Smooth muscle cell (in vitro differentiated cells): ENCODE measurements around the gene BCAR3. TPM values are rescaled to one million over a fixed set of nuclear protein-coding genes. Genes with fewer than 3 reads are reported as not detected.

Experiments
- DNase-seq: peaks from one replicate; lab custom pipeline; 2025; ENCODE audit not compliant: unreplicated experiment; lab: John Stamatoyannopoulos, UW
- H2AFZ ChIP-seq: fragments of 200-600 bp; sonication (generic); 2 replicates; pipeline ENCODE4 v1.6.0; 2016; ENCODE audit warnings: antibody characterized with exemption, low read depth, mild to moderate bottlenecking
- H3F3A ChIP-seq: fragments of 200-600 bp; sonication (generic); 2 replicates; pipeline ENCODE4 v1.6.0; 2017; ENCODE audit warnings: antibody characterized with exemption, low read depth
- H3K27ac ChIP-seq: fragments of 200-600 bp; sonication (generic); 2 replicates; pipeline ENCODE4 v1.5.1; 2016; ENCODE audit warnings: low read depth, mild to moderate bottlenecking
- H3K27me3 ChIP-seq: fragments of 200-600 bp; sonication (generic); 2 replicates; pipeline ENCODE4 v1.6.1; 2016; ENCODE audit warnings: low read depth, mild to moderate bottlenecking
- H3K36me3 ChIP-seq: fragments of 200-600 bp; sonication (generic); 2 replicates; pipeline ENCODE4 v1.5.1; 2016; ENCODE audit warnings: low read depth
- H3K4me1 ChIP-seq: fragments of 200-600 bp; sonication (generic); 2 replicates; pipeline ENCODE4 v1.5.1; 2016; ENCODE audit warnings: low read depth
- H3K4me2 ChIP-seq: fragments of 200-600 bp; sonication (generic); 2 replicates; pipeline ENCODE4 v1.6.0; 2016; ENCODE audit warnings: mild to moderate bottlenecking
- H3K4me3 ChIP-seq: fragments of 200-600 bp; sonication (generic); 2 replicates; pipeline ENCODE4 v1.5.1; 2016; ENCODE audit warnings: mild to moderate bottlenecking
- H3K79me2 ChIP-seq: fragments of 200-600 bp; sonication (generic); 2 replicates; pipeline ENCODE4 v1.6.0; 2016; ENCODE audit warnings: low read depth, mild to moderate bottlenecking
- H3K9ac ChIP-seq: fragments of 200-600 bp; sonication (generic); 2 replicates; pipeline ENCODE4 v1.6.0; 2016; ENCODE audit warnings: low read depth
- H3K9me3 ChIP-seq: fragments of 200-600 bp; sonication (generic); replicated peaks from 2 replicates; pipeline ENCODE4 v1.5.1; 2016; ENCODE audit warnings: low read depth
- H4K20me1 ChIP-seq: fragments of 200-600 bp; sonication (generic); 2 replicates; pipeline ENCODE4 v1.6.0; 2016; ENCODE audit warnings: low read depth
- CTCF ChIP-seq: fragments of 200-600 bp; sonication (generic); IDR thresholded peaks from 2 replicates; pipeline ENCODE4 v1.5.1; 2017; ENCODE audit warnings: borderline replicate concordance, mild to moderate bottlenecking, antibody characterized with exemption; ENCODE audit not compliant: insufficient read depth, poor library complexity, severe bottlenecking
- WGBS: methylation state at CpG from one replicate; pipeline ENCODE4 v1.1.7; 2016; ENCODE audit warnings: low lambda C conversion rate; 5-methylcytosine and 5-hydroxymethylcytosine counted together
- polyA plus RNA-seq: library from polyadenylated mRNA; unstranded; fragments of >200 nt; fragmentation: Nextera tagmentation; extraction: Ambion mirVana; gene quantifications from 2 replicates; pipeline ENCODE4 v1.2.1, GENCODE V29; 2016
- total RNA-seq: library from RNA; depleted of rRNA; stranded (reverse); fragments of >200 nt; gene quantifications from 2 replicates; pipeline ENCODE4 v1.2.3, GENCODE V29; 2014

Gene BCAR3
- total and polyA plus RNA-seq, 2 experiments from 2014 or later, result 21.4 to 24.9 TPM

- peaks cover 25% of the 10 kb centered on the region for H3K4me1 ChIP-seq
- no peaks in the 10 kb centered on the region for H3K27me3 ChIP-seq
- DNase-seq, result no peak
- H3K36me3 ChIP-seq, result peaks cover 6% of the 10 kb centered on the region
- H3F3A ChIP-seq, result no peaks in the 10 kb centered on the region
- 84% methylated on average over 5 of the region's 5 CpGs for WGBS
- no peak overlapping the region for H3K4me2 ChIP-seq
- peaks cover 62% of the 10 kb centered on the region for H4K20me1 ChIP-seq
- H3K27ac ChIP-seq, result no peak overlapping the region
- H2AFZ ChIP-seq, result no peak overlapping the region
- TF ChIP-seq CTCF, result no peak
- H3K4me3 ChIP-seq, result no peak overlapping the region
- peaks cover 76% of the 10 kb centered on the region for H3K79me2 ChIP-seq
- H3K9me3 ChIP-seq, result no peaks in the 10 kb centered on the region
- no peak overlapping the region for H3K9ac ChIP-seq
Measured at GRCh38 chr1:93638307-93638847, 43.3 kb downstream of the BCAR3 start.

- Histone ChIP-seq H3K79me2 (peaks cover 78% of the 10 kb centered on the region), H3K9ac (no peak overlapping the region), H2AFZ (no peak overlapping the region), H3K36me3 (peaks cover 6% of the 10 kb centered on the region), H3K9me3 (no peaks in the 10 kb centered on the region), H3K27ac (no peak overlapping the region), H3K4me3 (no peak overlapping the region), H3K27me3 (no peaks in the 10 kb centered on the region), H3K4me1 (peaks cover 25% of the 10 kb centered on the region), H3F3A (no peaks in the 10 kb centered on the region), H3K4me2 (no peak overlapping the region), H4K20me1 (peaks cover 61% of the 10 kb centered on the region)
- TF ChIP-seq CTCF, result no peak
- DNase-seq, result no peak
- WGBS, result 99% methylated on average over 3 of the region's 3 CpGs
Measured at GRCh38 chr1:93636712-93637111, 44.9 kb downstream of the BCAR3 start.

GRCh38 chr1:93635614-93636543, 45.8 kb downstream of the BCAR3 start:
- Histone ChIP-seq H3K9me3 (no peaks in the 10 kb centered on the region), H2AFZ (no peak overlapping the region), H3K4me2 (no peak overlapping the region), H4K20me1 (peaks cover 58% of the 10 kb centered on the region), H3K27me3 (no peaks in the 10 kb centered on the region), H3K36me3 (peaks cover 6% of the 10 kb centered on the region), H3F3A (no peaks in the 10 kb centered on the region), H3K27ac (no peak overlapping the region), H3K9ac (no peak overlapping the region), H3K4me1 (peaks cover 25% of the 10 kb centered on the region), H3K4me3 (no peak overlapping the region), H3K79me2 (peaks cover 70% of the 10 kb centered on the region)
- WGBS, result 87% methylated on average over 14 of the region's 14 CpGs
- no peak for DNase-seq
- no peak for TF ChIP-seq CTCF
